ENCODE results near the gene STRBP. TPM values are rescaled to one million over a fixed set of nuclear protein-coding genes. Genes with fewer than 3 reads are reported as not detected.
A peak's percentile ranks its signal among the peaks of the same experiment; 100 is the strongest.

STRBP gene
- total RNA-seq, 1 experiment from 2014 or later: 40.3 TPM

DNA sequence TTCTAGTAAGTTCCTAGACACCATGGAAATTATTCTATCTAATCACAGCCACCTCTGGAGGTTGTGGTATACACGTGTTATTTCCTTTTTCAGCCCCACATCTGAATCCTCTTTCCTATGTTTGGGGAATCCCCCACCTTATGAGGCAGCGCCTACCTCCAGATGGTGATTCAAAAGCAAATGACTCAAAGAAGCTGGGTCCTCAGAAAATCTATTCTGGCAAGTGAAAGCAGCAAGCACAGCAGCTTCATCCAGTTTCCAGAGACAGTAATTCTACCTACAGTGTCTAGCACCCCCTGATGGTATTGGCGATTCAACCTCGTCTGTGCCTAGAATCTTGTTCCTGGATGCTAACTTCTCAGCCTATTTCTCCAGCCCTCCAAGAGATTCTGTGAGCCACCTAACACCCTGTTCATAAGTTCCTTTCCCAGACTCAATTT is 43.0 kb downstream of the STRBP start:
- Histone ChIP-seq H3K4me1 (ENCODE audit: control insufficient read depth, insufficient read depth, low read length) (no peaks in the 10 kb centered on the region), H3K27ac (ENCODE audit: low read length) (no peak overlapping the region), H3K9me3 (ENCODE audit: control insufficient read depth, insufficient read depth, low read depth, low read length) (no peaks in the 10 kb centered on the region), H3K4me3 (ENCODE audit: low read depth in 2 of 2, low read length in 2 of 2) (no peak overlapping the region), H3K36me3 (ENCODE audit: control insufficient read depth, insufficient read depth, low read length) (no peaks in the 10 kb centered on the region), H3K27me3 (ENCODE audit: control insufficient read depth, insufficient read depth, low read length) (no peaks in the 10 kb centered on the region)
- in situ Hi-C loops (cut with HindIII; ENCODE audit: low pct_unique_long_range_greater_than_20kb, low sequenced_read_pairs) (no loop called here), intact Hi-C loops (cut with micrococcal nuclease; ENCODE audit: unreplicated experiment) (no loop called here)
- no peak for TF ChIP-seq SIN3A (IDR thresholded peaks at IDR 0.05; ENCODE audit: borderline replicate concordance, insufficient read depth, low read depth, low read length)
- TF ChIP-seq, protein P1, sequence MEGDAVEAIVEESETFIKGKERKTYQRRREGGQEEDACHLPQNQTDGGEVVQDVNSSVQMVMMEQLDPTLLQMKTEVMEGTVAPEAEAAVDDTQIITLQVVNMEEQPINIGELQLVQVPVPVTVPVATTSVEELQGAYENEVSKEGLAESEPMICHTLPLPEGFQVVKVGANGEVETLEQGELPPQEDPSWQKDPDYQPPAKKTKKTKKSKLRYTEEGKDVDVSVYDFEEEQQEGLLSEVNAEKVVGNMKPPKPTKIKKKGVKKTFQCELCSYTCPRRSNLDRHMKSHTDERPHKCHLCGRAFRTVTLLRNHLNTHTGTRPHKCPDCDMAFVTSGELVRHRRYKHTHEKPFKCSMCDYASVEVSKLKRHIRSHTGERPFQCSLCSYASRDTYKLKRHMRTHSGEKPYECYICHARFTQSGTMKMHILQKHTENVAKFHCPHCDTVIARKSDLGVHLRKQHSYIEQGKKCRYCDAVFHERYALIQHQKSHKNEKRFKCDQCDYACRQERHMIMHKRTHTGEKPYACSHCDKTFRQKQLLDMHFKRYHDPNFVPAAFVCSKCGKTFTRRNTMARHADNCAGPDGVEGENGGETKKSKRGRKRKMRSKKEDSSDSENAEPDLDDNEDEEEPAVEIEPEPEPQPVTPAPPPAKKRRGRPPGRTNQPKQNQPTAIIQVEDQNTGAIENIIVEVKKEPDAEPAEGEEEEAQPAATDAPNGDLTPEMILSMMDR (IDR thresholded peaks at IDR 0.05): peak; percentile 59
- BruUV-seq (replicated peaks): no TSS peak
- peak; percentile 35 for DNase-seq (ENCODE audit: low read depth, low spot score)
- ATAC-seq: peak; percentile 53; the same call in 1 of the 2 replicates
- POLR2A ChIA-PET: no interaction called here
- CTCF ChIA-PET: no interaction called here

DNA sequence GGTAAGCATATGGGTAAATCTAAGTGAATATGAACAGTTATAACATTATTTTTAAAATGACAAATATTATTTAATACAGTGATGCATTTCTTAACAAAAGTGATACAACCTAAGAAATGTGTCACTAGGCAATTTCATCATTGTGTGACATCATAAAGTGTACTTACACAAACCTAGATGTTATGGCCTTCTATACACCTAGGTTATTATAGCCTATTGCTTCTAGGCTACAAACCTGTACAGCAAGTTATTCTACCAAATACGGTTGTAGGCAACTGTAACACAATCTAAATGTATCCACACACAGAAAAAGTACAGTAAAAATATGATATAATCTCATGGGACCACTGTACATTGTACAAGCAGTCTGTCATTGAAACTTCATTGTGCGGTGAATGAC is 48.3 kb downstream of the STRBP start:
- intact Hi-C loops (cut with micrococcal nuclease; ENCODE audit: unreplicated experiment): no loop called here
- TF ChIP-seq TCF7L2 (IDR thresholded peaks at IDR 0.05; ENCODE audit: low read depth, low read length): no peak
- TF ChIP-seq POLR2AphosphoS5 (IDR thresholded peaks at IDR 0.05; ENCODE audit: low read depth, low read length): no peak
- TF ChIP-seq, protein P1 (IDR thresholded peaks at IDR 0.05): no peak
- TF ChIP-seq, protein P2, sequence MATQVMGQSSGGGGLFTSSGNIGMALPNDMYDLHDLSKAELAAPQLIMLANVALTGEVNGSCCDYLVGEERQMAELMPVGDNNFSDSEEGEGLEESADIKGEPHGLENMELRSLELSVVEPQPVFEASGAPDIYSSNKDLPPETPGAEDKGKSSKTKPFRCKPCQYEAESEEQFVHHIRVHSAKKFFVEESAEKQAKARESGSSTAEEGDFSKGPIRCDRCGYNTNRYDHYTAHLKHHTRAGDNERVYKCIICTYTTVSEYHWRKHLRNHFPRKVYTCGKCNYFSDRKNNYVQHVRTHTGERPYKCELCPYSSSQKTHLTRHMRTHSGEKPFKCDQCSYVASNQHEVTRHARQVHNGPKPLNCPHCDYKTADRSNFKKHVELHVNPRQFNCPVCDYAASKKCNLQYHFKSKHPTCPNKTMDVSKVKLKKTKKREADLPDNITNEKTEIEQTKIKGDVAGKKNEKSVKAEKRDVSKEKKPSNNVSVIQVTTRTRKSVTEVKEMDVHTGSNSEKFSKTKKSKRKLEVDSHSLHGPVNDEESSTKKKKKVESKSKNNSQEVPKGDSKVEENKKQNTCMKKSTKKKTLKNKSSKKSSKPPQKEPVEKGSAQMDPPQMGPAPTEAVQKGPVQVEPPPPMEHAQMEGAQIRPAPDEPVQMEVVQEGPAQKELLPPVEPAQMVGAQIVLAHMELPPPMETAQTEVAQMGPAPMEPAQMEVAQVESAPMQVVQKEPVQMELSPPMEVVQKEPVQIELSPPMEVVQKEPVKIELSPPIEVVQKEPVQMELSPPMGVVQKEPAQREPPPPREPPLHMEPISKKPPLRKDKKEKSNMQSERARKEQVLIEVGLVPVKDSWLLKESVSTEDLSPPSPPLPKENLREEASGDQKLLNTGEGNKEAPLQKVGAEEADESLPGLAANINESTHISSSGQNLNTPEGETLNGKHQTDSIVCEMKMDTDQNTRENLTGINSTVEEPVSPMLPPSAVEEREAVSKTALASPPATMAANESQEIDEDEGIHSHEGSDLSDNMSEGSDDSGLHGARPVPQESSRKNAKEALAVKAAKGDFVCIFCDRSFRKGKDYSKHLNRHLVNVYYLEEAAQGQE (IDR thresholded peaks at IDR 0.05; ENCODE audit: insufficient read depth in 1 of 2, low read depth in 2 of 2, low read length in 1 of 2): no peak
- TF ChIP-seq SIN3A (IDR thresholded peaks at IDR 0.05; ENCODE audit: borderline replicate concordance, insufficient read depth, low read depth, low read length): no peak

More for the DNA sequence above, 48.3 kb downstream of the STRBP start:
- no peak overlapping the region for H3K27ac ChIP-seq (ENCODE audit: low read length)
- no peaks in the 10 kb centered on the region for H3K9me3 ChIP-seq (ENCODE audit: control insufficient read depth, insufficient read depth, low read depth, low read length)
- no peak for DNase-seq (ENCODE audit: low read depth, low spot score)
- in situ Hi-C loops (cut with HindIII; ENCODE audit: low pct_unique_long_range_greater_than_20kb, low sequenced_read_pairs): no loop called here
- ATAC-seq: no peak
- H3K36me3 ChIP-seq (ENCODE audit: control insufficient read depth, insufficient read depth, low read length): no peaks in the 10 kb centered on the region
- H3K27me3 ChIP-seq (ENCODE audit: control insufficient read depth, insufficient read depth, low read length): no peaks in the 10 kb centered on the region
- POLR2A ChIA-PET: no interaction called here
- BruUV-seq (replicated peaks): no TSS peak
- no peaks in the 10 kb centered on the region for H3K4me1 ChIP-seq (ENCODE audit: control insufficient read depth, insufficient read depth, low read length)
- CTCF ChIA-PET: no interaction called here
- H3K4me3 ChIP-seq (ENCODE audit: low read depth in 2 of 2, low read length in 2 of 2): no peak overlapping the region

All from Panc1 (cell line).